GM18951 (cell line): ENCODE data around the gene LAYN.

Experiments used
- POLR2A ChIP-seq: IDR thresholded peaks from 4 replicates; pipeline ENCODE4 v1.6.1; 2011; ENCODE audit warnings: mild to moderate bottlenecking; ENCODE audit not compliant: insufficient read length, insufficient read depth; ENCODE audit errors: extremely low read depth
- in situ Hi-C: fragments of 300-500 bp; cut with MboI; formaldehyde crosslinking; loops from one replicate; pipeline ENCODE4 v1.12.0; 2022; ENCODE audit warnings: low sequenced_read_pairs, mixed read lengths, inconsistent platforms; ENCODE audit not compliant: unreplicated experiment

The LAYN gene

DNA sequence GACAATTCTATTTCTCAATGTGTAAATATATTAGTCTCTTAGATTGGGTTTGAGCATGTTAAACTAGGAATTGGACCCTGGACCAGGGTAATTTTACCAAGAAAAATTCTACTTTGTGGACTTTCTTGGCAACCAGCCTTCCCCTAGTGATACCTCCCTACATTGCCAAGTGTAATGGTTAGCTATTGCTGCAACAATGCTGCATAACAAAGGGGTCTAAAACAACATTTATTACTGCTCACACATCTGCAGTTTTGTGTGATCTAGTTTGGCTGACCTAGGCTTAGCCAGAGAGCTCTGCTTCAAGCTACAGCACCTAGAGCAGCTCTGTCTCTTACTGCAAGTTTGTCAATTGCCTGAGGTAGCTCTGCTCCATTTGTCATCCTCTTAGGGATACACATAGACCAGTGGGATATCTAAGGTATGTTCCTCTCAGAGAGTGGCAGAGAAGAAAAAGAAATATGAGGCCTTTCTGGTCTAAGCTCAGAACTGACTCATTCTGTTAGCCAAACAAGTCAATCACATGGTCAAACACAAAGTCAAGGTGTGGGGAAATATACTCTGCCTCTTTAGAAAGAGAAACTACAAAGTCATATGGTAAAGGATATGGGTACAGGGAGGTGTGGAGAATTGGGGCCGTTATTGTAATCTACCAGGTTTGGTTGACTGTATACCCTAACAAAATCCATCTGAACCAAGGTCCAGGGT, 2.0 kb upstream of the LAYN start:
- in situ Hi-C loops = no loop called here
- no peak for TF ChIP-seq POLR2A

DNA sequence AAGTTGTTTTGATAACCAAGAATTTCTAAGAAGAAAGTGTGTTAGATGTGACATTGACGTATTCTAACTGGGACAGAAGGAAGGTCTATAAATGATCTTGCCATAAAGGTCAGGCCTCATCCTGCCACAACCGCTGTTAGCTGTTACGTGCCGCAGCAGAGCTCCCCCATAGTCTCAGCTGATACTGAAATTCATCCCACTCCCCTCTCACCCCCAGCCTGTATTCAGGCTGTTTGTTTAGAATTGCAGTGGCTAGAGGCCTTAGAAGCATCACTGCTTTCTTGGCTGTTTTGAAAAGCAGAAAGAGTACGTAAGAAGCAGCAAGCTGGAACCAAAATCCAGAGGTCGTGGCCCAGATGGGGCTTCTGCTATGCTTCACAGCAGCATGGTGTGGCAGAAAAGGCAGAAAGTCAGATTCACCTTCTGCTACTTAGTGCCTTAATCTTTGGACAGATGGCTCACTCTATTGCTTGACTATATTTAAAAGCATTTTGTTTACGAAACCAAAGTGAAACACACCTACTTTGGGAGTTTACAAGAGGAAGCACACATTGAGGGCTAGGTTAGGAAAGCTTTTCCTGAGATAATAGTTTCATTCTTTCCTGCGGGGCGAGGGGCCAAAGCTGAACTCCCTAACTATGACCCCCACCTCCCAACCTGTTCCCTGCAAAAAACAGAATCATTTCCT, 950 bp upstream of the LAYN start:
- no peak for TF ChIP-seq POLR2A
- in situ Hi-C loops = no loop called here

- in situ Hi-C loops = no loop called here
- TF ChIP-seq POLR2A = no peak
Measured at GRCh38 chr11:111540937-111541253, 375 bp downstream of the LAYN start.

DNA sequence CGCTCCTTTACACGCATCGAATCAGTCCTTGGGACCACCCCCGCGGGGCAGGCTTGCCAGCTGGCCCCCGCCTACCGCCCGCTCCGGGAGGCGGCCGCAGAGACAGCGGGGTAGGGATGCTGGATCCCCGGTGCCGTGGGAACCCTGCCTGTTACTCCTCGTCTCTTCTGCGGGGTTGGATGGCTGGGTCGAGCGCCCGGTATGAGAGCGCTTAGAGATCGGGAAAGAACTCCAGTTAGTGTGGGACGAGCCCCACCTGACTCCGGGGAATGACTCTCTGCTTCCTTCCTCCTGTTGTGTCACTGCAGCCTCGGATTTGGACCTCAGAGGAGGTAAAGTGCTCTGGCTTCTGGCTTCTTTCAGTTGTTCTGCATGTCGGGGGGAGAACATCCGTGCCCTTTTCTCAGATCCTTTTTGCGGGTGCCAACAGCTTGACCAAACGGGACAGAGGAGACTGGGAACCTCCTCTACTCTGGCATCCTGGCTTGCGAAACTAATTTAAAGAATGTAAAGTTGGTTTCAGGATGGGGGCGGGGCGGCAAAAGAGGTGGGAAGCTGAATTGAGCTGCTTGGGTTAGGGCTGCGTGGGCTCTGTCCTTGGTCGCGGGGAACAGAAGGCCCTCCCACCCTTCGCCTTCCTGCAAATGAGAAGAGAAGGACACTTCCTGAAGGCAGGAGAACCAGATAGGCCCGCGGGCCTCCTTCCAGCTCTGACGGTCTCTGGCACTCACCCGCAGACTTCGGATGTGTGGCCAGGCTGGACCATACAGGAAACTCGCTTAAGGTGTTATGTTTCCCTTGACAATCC, 938 bp downstream of the LAYN start:
- TF ChIP-seq POLR2A = no peak
- in situ Hi-C loops = no loop called here

- no peak for TF ChIP-seq POLR2A
- in situ Hi-C loops = no loop called here
Measured at GRCh38 chr11:111542606-111543275, 2.2 kb downstream of the LAYN start.

DNA sequence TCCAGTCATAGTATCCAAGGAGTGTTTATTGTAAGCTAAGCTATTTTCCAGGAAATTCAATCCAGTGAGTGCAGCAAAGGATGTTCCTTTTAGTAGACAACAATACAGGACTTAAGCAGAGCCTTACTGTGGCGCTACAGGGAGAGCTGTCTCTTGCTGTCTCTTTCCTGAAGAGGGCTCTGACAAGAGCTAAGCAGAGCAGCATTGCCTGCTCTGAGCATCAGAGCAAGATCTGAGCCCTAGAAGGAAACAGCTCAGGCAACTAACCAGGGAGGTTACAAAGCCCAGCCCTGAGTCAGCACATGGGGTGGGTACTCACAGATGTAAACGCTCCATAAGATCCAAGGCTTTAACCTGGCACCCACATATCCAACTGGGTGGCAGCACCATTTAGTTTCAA, 8.0 kb downstream of the LAYN start:
- in situ Hi-C loops = no loop called here
- no peak for TF ChIP-seq POLR2A

- in situ Hi-C loops = no loop called here
- no peak for TF ChIP-seq POLR2A
Measured at GRCh38 chr11:111549196-111549868, 8.8 kb downstream of the LAYN start.

GRCh38 chr11:111549869-111550203, 9.3 kb downstream of the LAYN start:
- in situ Hi-C loops = no loop called here
- no peak for TF ChIP-seq POLR2A

DNA sequence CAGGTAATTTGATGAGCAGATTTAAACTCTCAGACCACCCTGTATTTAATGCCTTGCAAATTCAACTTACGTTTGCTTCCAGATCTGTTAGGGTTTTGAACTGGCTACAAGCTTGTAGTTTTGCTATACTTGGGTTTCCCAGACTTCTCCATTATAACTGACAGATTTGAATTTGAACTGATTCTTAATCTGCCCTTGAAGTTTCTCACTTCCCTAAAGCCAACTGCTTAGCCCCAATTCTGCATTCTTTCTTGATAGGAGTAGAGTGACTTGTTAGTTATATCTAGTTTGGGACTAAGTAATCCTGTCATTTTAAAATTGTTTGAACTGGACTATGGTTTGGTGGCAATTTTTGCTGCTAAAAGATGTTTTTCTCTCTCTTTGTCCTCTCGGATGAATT, 9.7 kb downstream of the LAYN start:
- in situ Hi-C loops = no loop called here

GRCh38 chr11:111554532-111554931, 14.0 kb downstream of the LAYN start:
- in situ Hi-C loops = no loop called here
- no peak for TF ChIP-seq POLR2A

More for the DNA sequence above, 9.7 kb downstream of the LAYN start:
- TF ChIP-seq POLR2A = no peak

- in situ Hi-C loops = no loop called here
- TF ChIP-seq POLR2A = no peak
Measured at GRCh38 chr11:111555255-111555654, 14.7 kb downstream of the LAYN start.

DNA sequence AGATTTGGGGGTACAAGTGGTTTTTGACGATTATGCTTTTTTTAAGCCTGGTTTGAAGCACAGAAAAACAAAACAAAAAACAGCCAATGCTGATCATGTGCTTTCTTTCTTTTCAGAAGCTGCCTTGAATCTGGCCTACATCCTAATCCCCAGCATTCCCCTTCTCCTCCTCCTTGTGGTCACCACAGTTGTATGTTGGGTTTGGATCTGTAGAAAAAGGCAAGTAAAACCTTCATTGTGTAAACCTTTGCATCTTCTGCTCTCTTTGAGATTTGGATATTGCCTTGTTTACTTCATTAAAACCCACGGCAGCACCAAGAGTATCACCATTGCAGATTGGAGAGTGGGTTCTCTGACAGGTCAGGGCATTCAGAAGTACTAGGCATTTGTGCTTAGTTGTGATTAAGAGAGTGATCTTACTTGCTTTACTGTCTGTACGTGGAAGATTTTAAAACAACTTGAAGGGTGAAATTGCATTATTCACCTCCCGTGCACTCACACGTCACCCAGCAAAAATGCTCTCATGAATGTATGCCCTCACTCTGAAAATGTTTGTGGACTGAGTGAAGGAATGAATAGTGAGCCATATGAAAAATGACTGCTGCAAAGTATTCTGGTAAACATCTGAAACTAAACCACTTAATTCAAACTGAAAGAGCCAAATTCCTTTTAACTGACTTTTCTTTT, 17.0 kb downstream of the LAYN start:
- in situ Hi-C loops = no loop called here
- no peak for TF ChIP-seq POLR2A
